GM19240 (cell line): ENCODE results near the gene CA10.

Source experiments
- DNase-seq: peaks from one replicate; pipeline ENCODE4 v3.0.0; 2011; ENCODE audit warnings: low spot score; ENCODE audit not compliant: insufficient read length

The CA10 gene

GRCh38 chr17:51733166-51733565, 425.3 kb downstream of the CA10 start:
- no peak for DNase-seq

GRCh38 chr17:51731941-51732722, 426.4 kb downstream of the CA10 start:
- no peak for DNase-seq

- DNase-seq, result no peak
Observed at GRCh38 chr17:51730303-51731050, 428.0 kb downstream of the CA10 start.

GRCh38 chr17:51725185-51725584, 433.3 kb downstream of the CA10 start:
- no peak for DNase-seq

DNA sequence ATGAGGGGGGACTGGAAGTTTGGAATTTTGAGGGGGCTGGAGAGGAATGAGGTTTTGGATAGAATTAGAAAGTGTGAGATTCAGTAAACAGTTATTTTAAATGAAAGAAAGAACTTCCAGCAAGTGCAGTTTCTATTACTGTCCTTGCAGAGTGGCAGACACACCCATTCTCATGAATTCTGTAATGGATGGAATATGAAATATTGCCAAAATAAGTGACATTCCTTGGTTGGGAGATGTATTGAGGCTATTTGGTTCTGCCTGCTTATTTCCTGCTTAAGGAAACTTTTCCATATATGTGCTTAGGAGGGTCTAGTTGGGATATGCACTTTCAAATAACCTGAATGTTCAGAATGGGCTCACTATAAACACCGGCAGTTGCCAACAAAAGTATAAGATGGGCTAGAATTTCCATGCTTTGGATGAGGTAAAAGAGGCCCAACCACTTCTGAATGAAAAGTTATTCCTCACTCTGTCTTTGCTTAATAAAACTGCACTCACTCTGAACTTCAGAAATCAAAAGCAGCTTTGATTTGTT, 434.4 kb downstream of the CA10 start:
- no peak for DNase-seq

DNA sequence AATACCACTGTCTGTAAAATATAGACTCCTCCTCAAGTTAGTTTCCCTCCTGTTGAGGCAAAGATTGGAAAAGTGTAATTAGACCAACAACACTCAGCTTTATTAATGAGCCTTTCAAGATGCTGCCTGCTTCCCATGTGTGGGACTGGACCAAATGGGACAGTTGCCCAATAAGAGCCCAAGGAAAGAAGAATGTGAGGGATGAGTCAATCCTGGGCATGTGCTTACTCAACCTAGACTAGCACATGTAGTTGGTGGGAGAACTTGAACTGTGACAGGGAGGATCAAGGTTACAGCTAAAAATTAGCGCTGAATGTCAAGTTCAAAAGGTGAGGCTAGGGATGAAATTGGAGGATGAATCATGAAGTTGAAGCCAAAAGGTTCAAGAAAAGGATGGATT, 435.5 kb downstream of the CA10 start:
- DNase-seq, result no peak

DNA sequence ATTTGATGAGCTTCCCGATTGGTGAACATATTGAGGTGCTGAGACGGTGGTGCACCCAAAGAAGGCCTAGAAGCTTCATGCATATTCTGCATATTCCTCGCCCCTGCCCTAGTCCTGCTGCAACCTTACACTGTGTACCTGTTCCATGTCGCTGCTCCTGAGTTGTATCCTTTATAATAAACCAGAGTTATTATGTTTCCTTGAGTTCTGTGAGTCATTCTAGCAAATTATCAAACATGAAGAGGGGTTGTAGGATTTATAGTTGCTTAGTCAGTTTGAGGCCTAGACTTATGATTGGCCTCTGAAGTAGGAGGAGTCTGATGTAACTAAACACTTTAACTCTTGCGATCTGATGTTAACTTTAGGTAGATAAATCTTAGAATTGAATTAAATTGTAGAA, 436.8 kb downstream of the CA10 start:
- no peak for DNase-seq

DNA sequence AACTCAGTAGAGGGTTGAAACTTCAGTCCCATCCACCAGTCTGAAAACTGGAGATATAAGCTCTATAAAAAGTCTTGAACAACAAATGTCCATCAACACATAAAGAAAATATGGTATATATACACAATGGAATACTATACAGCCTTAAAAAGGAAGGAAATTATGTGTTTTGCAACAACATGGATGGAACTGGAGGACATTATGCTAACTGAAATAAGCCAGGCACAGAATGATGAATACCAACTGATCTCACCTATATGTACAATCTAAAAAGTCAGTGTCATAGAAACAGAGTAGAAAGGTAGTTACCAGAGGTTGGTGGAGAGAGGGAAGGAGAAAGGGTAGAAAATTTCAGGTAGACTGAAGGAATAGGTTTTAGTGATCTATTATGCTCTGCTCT, 438.1 kb downstream of the CA10 start:
- no peak for DNase-seq

GRCh38 chr17:51718983-51719382, 439.5 kb downstream of the CA10 start:
- no peak for DNase-seq

DNA sequence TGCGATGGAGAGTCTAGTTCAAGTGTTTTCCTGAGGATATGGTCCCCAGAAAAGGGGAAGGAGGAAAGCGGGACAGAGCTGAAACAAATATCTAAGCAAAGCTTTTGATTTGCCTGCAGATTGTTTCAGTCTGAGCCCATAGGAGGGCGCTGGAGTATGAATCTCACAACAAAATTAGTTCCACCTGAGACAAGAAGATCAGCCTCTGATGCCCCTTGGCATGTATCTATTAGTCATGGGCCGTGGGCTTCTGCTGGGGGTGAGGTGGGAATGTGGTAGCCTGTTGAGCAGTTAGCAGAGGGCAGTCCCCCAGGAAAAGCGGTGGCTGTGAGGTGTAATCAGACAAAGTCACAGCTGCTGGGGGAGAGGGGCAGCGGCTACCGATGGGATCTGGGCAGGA, 446.9 kb downstream of the CA10 start:
- no peak for DNase-seq

DNA sequence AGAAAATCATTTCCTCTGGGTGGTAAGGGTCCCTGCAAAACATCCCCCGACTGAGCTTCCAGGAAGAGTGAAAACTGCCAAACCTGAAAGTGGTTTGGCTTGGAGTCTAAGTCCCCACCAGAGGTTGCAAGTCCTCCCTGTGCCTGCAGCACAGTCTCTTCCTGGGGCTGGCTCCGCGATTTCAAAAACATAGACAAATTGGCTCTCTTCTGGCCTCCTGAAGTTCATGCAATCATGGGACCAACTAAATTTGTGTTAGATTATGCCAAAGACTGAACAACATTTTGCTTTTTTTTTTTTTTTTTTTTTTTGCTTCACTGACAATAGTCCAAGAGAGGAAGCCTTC, 447.9 kb downstream of the CA10 start:
- DNase-seq, result no peak

- no peak for DNase-seq
Observed at GRCh38 chr17:51709694-51710633, 448.6 kb downstream of the CA10 start.

GRCh38 chr17:51707216-51707615, 451.3 kb downstream of the CA10 start:
- no peak for DNase-seq

DNA sequence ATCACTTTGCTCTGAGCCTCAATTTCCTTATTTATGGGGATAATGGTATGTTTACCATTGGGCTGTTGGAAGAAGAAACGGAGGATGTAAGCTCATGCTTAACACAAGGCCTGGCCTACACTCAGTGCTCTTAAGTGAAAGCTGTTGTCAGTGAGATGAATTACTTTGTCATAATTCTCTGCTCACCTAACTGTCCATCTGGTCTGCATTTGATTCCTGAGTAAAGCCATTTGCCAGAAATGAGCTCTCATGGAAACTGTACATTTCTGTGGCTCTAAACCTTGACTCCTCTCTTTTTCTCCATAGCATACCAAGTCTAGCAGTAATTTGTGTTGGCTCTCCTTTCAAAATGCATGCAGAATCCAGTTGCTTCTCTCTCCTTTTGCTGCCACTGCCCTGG, 452.4 kb downstream of the CA10 start:
- DNase-seq, result no peak

DNA sequence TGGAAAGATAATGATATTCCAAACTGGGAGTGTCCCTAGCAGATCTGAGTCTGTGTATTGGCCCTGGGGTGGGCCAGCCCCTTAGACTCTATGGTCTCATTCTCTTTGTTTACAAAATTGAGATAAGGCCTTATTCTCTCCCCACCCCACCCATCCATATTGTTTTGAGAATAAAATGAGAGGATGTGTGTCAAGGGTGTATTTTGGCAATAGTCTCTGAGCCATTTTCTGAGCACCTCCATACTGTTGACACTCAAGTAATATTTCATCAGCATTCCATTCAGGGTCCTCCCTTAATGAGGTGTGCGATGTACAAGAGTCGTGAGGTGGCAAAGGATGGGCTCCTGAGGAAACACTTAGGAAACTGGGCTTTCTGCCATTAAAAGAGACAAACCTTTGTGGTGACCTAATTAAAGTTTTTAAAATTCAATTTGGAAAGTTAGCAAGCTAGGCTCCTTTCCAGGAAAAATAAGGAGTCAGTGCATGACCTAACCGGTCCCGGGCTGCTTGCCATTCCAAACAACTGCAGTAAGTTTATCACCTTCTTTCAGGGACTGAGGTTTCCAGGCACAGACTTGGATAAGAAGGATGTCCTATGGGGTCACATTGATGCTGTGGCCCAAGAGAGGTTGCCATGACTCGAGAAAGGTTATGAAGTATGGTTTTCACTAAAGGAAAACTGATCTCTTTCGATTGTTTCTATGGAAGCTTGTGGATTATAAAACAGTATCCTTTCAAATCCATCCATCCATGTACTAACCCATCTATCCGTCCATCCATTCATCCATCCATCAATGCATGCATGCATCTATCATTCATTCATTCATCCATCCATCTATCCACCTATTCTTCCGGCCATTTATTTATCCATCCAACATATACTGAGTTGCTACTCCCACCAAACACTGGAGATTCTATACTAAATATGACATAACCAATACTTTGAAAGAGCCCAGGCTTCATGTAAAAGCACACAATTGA, 454.9 kb downstream of the CA10 start:
- no peak for DNase-seq

DNA sequence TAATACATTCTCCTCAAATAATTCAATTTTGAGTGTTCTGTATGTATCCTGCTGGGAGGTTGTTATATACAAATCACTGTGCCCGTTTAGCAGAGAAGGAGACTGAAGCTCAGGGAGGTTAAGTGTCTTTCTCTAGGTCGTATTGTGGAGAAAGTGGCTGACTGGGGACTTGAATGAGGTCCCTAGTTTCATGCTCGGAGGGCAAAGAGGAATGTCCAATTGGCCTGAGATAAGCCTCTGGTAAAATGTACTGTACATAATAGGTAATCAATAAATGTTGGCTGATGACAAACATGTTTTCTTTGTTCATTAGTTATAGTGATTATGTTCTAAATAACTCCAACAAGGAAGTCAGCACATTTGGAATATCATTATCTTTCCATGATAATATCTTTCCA, 455.6 kb downstream of the CA10 start:
- no peak for DNase-seq

DNA sequence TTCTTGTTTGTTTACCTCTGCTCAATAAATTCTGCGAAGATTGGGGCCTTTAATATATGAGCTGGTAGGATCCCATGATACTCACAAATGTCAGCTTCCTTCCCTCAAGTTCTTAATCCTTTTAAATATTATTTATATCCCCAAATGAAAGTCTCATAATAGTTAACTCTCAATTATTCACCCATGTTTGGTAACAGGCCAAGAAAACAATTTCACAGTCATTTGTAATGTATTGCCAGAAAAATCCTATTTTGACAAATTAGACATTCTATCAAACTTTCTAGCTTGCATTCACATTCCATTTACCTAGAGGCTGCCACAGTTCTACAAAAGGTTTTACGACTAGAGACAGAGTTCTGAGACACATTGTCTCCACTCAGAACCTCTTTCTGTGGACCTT, 457.0 kb downstream of the CA10 start:
- no peak for DNase-seq

DNA sequence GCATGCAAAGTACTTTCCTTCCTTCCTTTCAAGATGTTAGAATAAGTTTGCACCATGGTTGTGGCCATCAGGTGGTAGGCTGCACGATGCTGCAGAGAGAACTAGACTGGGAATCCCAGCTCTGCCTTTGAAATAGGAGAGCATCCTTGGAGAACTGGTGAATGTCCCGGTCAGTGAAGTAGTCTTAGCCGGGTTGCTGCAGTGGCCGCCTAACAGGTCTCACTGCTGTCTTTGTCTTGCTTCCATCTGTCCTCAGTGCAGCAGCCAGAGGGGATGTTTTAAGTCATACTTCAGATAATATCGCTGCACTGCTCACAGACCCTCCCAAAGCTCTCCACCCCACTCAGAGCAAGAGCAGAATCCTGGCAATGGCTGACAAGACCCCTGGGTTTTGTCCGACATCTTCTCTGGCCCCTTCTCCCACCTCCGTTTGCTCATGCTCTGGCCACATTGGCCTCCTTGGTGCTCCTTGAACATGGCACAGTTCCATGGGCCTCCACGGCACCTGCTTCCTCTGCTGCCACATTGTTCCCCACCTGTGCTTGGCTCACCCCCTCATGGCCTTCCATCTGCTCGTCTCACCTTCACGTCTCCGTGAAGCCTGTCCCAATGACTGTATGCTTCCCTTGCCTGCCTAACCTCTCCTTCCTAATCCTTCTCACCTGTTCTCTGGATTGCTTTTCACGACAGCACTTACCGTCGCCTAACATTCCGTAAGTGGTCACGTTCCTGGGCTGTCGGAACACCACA, 458.3 kb downstream of the CA10 start:
- DNase-seq, result no peak

DNA sequence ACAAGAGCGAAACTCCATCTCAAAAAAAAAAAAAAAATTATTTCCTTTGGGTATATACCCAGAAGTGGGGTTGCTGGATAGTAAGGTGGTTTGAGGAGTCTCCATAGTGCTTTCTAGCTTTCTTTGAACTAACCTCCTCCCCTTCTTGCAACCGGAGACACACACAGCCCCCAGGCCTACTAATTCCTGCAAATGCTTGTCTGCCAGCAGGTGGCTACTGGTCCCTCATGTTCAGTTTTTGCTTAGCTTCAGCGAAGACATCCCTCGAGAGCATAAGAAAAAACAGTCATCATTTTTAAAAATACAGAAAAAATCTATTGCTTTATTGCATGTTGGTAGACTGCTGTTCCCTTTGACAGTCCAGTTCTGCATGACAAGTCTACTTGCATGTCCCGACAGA, 459.2 kb downstream of the CA10 start:
- no peak for DNase-seq

DNA sequence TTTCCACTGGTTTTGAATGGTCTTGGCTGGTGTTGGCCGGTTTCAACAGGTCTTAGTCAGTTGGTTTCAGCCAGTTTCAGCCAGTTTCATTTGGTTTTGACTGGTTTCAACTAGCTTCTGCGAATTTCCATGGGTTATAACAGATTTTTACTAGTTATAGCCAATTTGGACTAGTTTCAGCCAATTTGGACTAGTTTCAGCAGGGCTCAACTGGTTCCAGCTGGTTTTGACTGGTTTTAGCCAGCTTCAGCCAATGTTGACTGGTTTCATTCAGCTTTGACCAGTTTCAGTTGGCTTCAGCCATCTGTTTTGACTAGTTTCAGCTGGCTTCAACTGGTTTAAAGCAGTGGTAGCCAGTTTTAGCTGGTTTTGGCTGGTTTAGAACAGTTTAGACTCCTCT, 465.6 kb downstream of the CA10 start:
- no peak for DNase-seq
